HL-60 (cell line): Measurements from ENCODE around the gene REEP3.
"Not testable (repeated sequence)": the region's sequence is repeated elsewhere in the genome, so short reads cannot be mapped to it uniquely, and the experiment has no call there.

Source experiments
- DNase-seq, 2 experiments: peaks; one replicate each; pipeline ENCODE4 v3.0.0-alpha.2; 2010 to 2020; ENCODE audit warnings: low read depth in 1 of 2, low spot score in 1 of 2
- H3K27ac ChIP-seq: fragments of 250-450 bp; sonication (Bioruptor Pico); replicated peaks from 2 replicates; pipeline ENCODE4 v1.5.1; 2020; ENCODE audit warnings: mild to moderate bottlenecking, moderate library complexity
- H3K27me3 ChIP-seq: fragments of 250-450 bp; sonication (Bioruptor Pico); 2 replicates; pipeline ENCODE4 v1.5.1; 2021; ENCODE audit warnings: mild to moderate bottlenecking, moderate library complexity; ENCODE audit not compliant: insufficient read depth, poor library complexity, severe bottlenecking
- H3K4me3 ChIP-seq: replicated peaks from 2 replicates; pipeline ENCODE4 v1.5.1; 2011; ENCODE audit warnings: mild to moderate bottlenecking, control low read depth, low read length; ENCODE audit not compliant: insufficient read depth
- GABPA ChIP-seq: IDR thresholded peaks from 2 replicates; pipeline ENCODE4 v1.6.1; 2012; ENCODE audit warnings: low read depth
- POLR2AphosphoS5 ChIP-seq: IDR thresholded peaks from 2 replicates; pipeline ENCODE4 v1.6.1; 2012; ENCODE audit warnings: low read depth
- SPI1 ChIP-seq: IDR thresholded peaks from 2 replicates; pipeline ENCODE4 v1.6.1; 2012; ENCODE audit warnings: low read depth, mild to moderate bottlenecking, borderline replicate concordance
- TF ChIP-seq, protein P1 (sequence below): IDR thresholded peaks from one replicate; pipeline ENCODE4 v1.5.1; 2011; ENCODE audit warnings: low read length, control low read depth, inconsistent platforms; ENCODE audit not compliant: insufficient read depth
- TF ChIP-seq, protein P2 (sequence below): IDR thresholded peaks from 2 replicates; pipeline ENCODE4 v1.6.1; 2012; ENCODE audit warnings: low read depth; ENCODE audit not compliant: insufficient replicate concordance

The REEP3 gene

DNA sequence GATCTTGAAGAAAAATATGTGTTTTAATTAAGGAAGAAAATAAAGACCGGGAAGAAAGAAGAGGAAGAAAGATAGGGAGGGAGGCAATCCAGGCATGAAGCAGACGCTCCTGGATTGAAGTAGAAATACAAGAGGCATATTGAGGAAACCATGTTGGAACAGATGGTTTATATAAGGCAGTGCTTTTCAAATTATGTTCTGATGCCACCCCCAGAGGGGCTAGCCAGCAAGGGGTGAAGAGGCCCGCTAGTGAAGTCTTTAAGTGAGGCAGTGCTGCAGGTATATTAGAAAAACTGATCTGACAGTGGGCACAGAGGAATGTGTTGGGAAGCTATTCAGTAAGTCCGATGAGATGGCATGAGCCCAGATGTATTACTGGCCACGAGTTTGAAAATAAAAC lies 40.1 kb downstream of the REEP3 start:
- DNase-seq = no peak
- no peak overlapping the region for H3K27ac ChIP-seq
- no peak for TF ChIP-seq POLR2AphosphoS5
- no peak for TF ChIP-seq SPI1
- TF ChIP-seq GABPA = no peak
- TF ChIP-seq, protein P1, sequence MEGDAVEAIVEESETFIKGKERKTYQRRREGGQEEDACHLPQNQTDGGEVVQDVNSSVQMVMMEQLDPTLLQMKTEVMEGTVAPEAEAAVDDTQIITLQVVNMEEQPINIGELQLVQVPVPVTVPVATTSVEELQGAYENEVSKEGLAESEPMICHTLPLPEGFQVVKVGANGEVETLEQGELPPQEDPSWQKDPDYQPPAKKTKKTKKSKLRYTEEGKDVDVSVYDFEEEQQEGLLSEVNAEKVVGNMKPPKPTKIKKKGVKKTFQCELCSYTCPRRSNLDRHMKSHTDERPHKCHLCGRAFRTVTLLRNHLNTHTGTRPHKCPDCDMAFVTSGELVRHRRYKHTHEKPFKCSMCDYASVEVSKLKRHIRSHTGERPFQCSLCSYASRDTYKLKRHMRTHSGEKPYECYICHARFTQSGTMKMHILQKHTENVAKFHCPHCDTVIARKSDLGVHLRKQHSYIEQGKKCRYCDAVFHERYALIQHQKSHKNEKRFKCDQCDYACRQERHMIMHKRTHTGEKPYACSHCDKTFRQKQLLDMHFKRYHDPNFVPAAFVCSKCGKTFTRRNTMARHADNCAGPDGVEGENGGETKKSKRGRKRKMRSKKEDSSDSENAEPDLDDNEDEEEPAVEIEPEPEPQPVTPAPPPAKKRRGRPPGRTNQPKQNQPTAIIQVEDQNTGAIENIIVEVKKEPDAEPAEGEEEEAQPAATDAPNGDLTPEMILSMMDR = no peak
- TF ChIP-seq, protein P2, sequence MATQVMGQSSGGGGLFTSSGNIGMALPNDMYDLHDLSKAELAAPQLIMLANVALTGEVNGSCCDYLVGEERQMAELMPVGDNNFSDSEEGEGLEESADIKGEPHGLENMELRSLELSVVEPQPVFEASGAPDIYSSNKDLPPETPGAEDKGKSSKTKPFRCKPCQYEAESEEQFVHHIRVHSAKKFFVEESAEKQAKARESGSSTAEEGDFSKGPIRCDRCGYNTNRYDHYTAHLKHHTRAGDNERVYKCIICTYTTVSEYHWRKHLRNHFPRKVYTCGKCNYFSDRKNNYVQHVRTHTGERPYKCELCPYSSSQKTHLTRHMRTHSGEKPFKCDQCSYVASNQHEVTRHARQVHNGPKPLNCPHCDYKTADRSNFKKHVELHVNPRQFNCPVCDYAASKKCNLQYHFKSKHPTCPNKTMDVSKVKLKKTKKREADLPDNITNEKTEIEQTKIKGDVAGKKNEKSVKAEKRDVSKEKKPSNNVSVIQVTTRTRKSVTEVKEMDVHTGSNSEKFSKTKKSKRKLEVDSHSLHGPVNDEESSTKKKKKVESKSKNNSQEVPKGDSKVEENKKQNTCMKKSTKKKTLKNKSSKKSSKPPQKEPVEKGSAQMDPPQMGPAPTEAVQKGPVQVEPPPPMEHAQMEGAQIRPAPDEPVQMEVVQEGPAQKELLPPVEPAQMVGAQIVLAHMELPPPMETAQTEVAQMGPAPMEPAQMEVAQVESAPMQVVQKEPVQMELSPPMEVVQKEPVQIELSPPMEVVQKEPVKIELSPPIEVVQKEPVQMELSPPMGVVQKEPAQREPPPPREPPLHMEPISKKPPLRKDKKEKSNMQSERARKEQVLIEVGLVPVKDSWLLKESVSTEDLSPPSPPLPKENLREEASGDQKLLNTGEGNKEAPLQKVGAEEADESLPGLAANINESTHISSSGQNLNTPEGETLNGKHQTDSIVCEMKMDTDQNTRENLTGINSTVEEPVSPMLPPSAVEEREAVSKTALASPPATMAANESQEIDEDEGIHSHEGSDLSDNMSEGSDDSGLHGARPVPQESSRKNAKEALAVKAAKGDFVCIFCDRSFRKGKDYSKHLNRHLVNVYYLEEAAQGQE = no peak
- H3K27me3 ChIP-seq = no peaks in the 10 kb centered on the region
- no peak overlapping the region for H3K4me3 ChIP-seq

DNA sequence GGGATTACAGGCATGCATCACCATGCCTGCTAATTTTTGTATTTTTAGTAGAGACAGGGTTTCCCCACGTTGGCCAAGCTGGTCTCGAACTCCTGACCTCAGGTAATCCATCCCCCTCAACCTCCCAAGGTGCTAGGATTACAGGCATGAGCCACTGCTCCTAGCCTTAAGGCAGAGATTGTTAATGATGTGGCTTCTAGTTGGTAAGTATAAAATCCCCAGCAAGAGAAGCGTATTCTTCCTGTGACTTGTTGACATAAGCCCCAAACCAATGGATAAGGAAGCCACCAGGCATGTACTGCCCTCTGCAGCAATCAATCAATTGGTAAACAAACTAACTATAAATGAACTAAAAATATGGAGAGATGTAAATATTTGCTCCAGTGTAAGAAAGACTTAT lies 41.2 kb downstream of the REEP3 start:
- DNase-seq = no peak

DNA sequence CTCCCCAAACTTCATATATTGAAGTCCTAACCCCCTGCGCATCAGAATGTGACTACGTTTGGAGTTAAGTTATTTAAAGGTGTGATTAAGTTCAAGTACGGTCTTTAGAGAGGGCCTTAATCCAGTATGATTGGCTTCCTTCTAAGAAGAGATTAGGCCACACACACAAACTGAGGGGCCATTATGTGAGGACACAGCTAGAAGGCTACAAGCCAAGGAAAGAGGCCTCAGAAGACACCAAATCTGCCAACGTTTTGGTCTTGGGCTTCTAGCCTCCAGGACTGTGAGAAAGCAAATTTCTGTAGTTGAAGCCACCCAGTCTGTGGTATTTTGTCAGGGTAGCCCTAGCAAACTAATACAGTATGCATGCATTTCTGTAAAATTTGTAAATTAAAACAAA lies 41.7 kb downstream of the REEP3 start:
- Histone ChIP-seq H3K27me3 (no peaks in the 10 kb centered on the region), H3K27ac (no peak overlapping the region), H3K4me3 (no peak overlapping the region)
- no peak for DNase-seq
- TF ChIP-seq SPI1 (no peak), POLR2AphosphoS5 (no peak), GABPA (no peak)

More for the DNA sequence above, 41.2 kb downstream of the REEP3 start:
- Histone ChIP-seq H3K27me3 (no peaks in the 10 kb centered on the region), H3K4me3 (no peak overlapping the region), H3K27ac (no peak overlapping the region)
- TF ChIP-seq, protein P2 = no peak
- TF ChIP-seq, protein P1 = no peak
- no peak for TF ChIP-seq POLR2AphosphoS5
- TF ChIP-seq SPI1 = no peak
- no peak for TF ChIP-seq GABPA

DNA sequence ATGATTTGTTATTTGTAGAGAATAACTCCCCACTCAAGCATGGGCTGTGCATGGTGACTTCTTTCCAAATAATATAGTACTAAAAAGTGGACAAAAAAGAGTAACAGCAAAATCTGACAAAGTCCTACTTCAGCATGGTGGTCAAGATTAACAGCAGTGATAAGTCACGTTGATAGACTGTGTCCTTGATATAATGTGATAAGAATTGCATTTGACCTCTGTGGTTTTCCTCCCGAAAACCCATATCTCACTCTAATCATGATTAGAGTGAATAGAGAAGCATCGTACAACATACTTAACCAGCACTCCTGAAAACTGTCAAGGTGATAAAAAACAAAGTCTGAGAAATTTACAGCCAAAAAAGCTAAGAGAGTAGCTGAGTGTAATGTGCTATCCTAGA lies 42.4 kb downstream of the REEP3 start:
- TF ChIP-seq POLR2AphosphoS5 = no peak
- TF ChIP-seq, protein P1 = no peak
- H3K27ac ChIP-seq = no peak overlapping the region
- H3K27me3 ChIP-seq = no peaks in the 10 kb centered on the region
- H3K4me3 ChIP-seq = no peak overlapping the region
- no peak for DNase-seq

DNA sequence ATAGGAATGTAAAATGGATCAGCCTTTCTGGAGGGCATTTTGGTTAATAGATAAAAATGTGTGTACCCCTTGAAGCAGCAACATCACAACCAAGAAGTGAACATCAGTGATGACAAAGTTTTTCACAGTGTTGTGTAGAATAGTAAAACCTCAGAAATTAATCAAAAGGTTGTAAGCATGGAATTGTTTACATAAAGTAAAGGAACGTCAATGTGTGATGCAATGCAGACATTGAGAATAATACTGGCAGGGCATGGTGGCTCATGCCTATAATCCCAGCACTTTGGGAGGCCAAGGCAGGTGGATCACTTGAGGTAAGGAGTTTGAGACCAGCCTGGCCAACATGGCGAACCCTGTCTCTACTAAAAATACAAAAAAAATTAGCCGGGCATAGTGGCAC lies 43.5 kb downstream of the REEP3 start:
- H3K27me3 ChIP-seq, H3K4me3 ChIP-seq, H3K27ac ChIP-seq, DNase-seq: not testable (repeated sequence)
